Stimulated activated CD4-positive, alpha-beta T cell treated with anti-CD3 and anti-CD28 coated beads, Interleukin-1b, Interleukin-23, amount 100 ng/mL, for 24 hours (primary cell): ENCODE measurements around the gene NRXN2.
"Not testable (repeated sequence)": the region's sequence is repeated elsewhere in the genome, so short reads cannot be mapped to it uniquely, and the experiment has no call there.

Experiments
- DNase-seq, 4 experiments: peaks; one replicate each; pipeline ENCODE4 v3.0.0-alpha.2; 2020; ENCODE audit warnings: low read depth in 4 of 4, low spot score in 1 of 4

NRXN2 gene

DNA sequence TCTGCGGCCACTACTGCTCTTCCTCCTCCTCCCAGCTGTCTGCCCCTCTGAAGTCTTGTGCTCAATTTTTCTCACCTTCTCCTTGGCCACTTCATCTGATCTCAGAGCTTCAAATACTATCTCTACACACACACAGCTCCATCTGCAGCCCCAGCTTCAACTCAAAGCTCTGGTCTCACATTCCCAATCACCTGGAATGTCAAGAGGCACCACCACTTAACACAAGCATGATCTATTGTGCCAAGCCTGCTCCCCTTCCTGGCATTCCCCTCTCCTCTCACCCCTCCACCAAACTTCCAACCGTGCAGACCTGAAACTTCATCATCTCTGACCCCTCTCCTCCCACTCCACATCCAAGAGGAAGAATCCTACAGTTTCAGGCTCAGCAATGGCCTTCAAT, 17.5 kb downstream of the NRXN2 start:
- DNase-seq, result no peak

DNA sequence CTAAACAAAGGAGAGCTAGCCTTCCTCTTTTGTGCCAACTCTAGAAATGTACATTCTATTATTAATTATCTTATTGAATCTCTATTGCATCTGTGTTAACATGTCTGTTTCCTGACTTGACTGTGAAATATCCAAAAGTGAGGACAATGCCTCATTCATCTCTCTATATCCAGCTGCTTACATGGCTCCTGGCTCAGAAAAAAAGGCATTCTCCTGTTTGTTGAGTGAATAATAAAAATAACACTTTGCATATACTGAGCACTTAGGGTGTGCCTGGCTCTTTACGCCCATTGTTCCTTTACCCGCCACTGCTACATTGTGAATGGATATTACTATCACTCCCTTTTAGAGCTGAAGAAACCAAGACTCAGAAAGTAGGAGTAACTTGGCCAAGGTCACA, 19.9 kb downstream of the NRXN2 start:
- no peak for DNase-seq

DNA sequence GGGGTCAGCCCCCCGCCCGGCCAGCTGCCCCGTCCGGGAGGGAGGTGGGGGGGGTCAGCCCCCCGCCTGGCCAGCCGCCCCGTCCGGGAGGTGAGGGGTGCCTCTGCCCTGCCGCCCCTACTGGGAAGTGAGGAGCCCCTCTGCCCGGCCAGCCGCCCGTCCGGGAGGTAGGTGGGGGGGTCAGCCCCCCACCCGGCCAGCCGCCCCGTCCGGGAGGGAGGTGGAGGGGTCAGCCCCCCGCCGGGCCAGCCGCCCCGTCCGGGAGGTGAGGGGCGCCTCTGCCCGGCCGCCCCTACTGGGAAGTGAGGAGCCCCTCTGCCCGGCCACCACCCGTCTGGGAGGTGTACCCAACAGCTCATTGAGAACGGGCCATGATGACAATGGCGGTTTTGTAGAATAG, 21.0 kb downstream of the NRXN2 start:
- DNase-seq, result not testable (repeated sequence)

DNA sequence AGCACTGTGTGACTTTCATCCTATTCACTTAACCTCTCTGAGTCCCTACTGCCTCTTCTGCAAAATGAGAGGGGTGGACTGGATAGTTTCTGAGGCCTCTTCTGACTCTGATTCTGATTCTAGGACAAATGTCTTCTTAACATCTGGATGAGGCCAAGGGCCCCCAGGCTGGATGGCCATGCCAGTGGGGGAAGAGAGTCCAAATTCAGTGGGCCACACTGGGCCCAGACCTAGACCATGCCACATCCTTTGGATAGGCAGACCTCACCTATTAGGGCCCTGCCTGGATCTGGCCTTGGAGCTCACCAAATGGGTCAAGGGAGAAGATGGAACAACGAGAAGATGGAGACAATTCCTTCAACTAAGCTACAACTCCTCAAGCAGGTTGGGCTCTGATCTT, 24.6 kb downstream of the NRXN2 start:
- no peak for DNase-seq

DNA sequence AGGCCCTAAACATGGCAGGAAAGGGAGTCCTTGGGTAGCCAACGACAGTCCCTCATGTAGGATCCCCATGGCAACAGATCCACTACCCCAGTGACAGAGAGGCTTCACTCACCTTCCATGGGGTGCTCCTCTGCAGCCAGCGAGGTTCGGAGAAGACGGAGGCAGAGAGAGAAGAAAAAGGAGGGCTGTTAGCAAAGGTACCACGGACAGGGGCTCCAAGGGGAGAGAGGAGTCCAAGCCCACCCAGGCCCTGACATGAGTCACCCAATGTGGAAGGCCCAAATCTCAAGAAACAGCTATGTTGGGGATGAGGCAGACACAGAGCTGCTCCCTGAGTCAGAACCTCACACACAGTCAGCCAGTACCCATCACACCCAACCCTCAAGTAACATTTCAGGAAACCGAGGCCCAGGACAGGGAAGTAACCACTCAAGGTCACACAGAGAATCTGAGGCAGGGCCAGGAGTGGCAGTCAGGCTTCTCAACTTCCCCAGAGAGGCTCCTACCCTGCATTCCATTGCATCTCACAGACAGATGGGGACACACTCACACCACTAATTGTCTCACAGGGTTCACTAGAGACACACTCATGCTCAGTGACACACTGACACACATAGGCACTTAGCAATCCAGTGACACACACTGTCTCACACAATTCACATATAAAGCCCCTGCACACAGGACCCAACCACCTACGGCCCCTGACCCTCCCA, 25.2 kb downstream of the NRXN2 start:
- no peak for DNase-seq

DNA sequence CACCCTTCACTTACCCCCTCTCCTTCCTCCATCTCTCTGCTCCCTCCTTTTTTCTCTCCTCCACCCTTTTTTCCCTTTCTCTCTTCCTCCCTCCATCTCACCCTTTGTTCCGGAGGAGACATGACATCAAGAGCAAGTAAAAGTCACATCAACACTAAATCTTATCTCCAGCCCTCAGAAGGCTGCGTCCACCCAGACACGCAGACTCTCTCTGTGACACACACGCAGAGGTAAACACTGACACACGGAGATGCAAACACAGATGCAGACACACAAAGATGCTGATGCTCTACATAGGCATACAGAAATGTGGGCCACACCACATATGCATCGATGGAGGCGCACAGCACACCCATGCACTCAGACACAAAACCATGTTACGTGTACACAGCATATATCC, 27.0 kb downstream of the NRXN2 start:
- no peak for DNase-seq

DNA sequence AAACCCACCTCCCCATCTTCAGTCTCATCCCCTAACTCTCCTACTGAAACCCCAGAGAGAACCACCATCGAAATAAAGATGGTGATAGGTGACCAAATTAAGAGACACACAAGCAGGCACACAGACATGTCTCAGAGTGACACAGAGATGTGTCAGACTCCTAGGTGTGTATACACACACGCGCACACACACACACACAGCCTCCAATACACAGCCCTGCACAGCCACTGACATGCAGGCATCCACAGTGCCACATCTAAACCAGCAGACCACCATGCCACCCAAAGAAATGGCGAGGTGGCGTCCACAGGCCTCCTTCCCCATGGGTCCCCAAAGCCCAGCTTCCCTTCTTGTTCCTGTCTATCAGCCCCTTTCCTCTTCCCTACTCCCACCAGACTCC, 27.4 kb downstream of the NRXN2 start:
- DNase-seq, result no peak

DNA sequence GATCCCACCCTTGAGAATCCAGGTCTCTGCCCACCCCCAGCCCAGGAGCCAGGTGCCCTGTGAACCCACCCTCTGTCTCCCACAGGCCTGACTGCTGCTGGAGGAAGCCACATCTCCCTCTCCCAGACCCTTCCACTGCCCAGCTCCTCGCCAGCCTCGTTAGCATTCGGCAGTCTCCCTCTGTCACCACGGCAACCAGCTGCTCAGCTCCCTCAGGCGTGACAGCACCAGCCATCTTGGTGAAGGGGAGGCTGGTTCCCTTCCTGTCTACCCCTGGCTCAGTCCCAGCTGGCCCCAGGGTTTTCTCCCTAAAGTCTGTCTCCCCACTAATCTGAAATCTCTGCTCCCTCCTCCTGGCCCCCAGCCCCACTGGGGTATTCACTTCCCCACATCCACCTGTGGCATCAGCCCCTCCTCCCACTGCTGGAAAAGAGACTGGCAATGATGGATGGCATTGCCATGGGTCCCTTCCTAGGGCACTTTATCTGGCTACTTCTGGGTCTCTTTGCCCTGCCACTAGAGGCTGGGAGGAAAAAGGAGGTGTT, 28.1 kb downstream of the NRXN2 start:
- DNase-seq, result no peak

DNA sequence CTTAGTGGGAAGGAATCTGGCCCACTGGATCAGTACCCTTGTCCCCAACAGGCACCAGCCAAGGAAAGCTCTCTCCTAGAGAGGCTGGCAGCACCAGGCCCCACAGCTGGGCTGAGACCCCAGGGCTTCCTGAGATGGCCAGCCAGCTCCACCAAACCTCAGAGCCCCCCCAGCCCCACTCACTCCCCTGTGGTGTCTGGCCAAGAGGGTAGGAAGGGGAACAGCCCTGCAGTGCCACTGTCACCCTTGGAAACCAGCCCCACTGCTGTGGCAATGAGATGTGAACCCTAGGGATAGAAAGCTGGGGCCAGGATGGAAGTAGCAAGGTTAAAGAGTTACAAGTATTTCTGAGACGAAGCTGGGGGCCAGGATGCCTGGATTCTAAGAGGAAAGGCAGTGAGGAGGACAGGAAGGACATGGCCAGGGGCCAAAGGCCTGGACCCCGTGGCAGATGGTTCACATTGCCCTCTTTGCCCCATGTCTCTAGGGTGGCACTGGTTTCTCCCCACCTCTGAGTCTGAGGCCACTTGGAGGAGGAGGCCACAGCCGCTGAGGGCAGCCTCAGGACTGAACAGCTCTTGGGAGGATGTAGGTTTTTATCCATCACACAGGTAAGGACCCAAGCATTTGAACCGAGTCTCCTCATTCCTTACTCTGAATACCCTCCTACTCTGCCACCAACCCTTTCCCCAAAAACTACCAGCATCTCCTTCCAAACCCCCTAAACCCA, 28.8 kb downstream of the NRXN2 start:
- DNase-seq, result no peak

DNA sequence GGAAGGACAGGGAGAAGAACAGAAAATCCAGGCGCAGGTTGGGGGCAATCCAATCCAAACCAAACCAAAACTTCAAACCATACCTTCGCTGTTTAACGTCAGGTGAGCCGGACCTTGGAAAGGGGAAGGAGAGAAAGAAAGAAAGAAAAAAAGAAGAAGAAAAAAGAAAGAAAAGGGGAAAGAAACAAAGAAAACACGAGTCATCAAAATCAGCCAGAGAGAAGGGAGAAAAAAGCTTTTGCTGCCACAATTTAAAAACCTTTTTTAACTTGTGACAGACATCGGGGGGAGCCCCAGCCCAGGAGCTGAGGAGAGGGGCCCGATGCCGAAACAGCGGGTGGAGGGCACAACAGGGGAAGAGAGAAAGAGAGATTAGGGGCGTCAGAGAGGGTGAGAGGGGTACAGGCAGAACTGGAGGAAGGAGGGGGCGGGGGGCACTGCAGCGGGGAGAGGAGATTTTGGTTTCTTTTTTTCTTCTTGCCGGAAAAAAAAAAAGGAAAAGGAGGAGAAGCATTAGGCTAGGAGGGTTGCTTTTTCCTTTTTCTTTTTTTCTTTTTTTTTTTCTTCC, 30.1 kb downstream of the NRXN2 start:
- no peak for DNase-seq

DNA sequence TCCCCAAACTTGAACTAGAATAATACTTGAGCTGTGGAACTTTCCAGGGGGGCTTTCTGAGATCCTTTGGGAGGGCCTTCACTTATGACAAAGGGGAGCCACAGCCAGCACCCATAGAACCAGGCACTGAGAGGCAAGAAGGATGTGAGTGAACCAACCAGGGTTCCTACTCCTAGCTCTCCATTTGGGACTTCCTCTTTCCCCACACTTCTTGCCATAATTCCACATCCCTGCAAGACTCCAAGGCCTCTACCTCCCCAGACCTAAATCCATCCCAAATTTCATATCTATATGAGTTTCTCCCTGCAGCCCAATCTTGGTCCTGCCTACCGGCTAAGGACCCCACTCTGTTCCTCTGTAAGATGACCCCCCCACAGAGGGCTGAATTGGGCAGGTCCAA, 31.5 kb downstream of the NRXN2 start:
- DNase-seq, result no peak

DNA sequence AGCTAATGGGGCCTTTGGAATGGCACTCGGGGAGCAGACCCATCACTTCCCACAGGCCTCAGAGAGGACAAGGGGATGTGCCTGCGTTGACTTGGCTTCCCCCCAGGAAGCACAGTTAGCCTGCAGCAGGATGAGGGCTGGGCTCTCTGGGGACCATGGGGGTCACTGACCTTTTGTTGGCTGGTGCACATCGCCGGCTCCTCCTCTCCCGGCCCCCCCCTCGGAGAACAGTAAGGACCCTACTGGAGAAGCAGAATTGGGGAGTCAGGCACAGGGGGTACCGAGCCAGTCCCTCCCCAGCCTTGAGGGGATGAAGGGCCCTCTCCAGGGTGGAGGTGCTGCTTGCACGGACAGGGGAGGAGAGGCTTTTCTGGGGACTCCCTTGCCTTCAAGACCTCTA, 32.8 kb downstream of the NRXN2 start:
- DNase-seq, result no peak

DNA sequence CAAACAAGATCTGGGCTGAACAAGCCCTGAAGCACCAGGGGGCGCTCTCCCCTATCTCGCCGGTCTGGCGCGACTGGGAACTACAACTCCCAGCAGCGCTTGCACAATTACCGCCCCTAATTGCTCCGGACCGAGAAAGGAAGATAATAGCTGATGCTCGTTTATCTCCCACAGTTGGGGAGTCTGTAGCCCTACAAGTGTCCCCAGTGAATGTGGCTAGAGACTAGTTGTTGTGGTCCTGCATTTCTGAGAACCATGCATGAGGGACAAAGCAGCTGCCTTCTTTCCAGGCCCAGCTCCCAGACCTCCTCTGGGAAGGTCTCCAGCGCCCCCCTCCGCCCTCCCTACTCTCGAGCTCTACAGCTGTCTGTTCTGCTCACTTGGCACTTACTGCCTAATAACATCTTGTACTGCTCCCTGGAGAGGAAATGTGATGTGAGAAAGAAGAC, 34.4 kb downstream of the NRXN2 start:
- peak; percentile 82 to 94 (median 89) for DNase-seq

DNA sequence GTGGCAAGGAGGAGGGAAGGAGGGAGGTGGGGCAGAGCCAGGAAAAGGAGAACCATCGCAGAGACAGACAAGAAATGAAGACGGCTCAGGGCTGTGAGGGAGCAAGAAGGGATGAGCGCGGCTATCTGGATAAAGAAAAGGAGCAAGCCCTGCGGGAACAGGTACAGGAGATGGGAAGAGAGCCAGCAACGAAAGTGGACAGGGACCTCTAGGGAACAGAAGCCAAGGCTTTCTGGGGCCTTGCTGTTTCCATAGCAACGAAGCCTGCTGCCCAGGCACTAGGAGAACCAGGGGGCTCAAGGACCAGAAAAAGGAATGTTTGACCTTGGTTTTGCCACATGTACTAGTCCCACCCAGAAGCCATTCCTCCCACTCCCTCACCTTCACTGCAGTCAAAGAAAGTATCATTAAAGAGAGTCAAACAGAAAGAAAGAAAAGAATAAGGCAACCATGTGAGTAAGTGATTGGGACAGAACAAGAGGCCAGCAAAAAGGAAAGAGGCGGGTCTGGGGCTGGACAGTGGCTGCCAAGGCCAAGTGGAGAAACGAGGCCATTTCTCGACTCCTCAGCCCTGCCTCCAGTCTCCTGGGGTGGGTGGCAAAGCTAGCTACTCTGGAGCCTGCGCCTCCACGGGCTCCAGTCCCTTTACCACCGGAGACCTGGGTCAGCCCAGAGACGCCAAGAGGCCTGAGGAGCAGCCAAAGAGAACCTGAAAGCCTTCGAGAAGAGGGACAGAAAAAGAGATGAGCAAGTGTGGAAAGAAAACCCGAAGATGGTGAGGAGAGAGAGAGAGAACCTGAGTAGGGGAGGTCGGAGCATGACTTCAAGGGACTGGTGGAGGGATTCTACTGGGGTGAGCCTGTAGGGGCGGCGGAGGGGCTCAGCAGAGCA, 35.1 kb downstream of the NRXN2 start:
- DNase-seq, result no peak

DNA sequence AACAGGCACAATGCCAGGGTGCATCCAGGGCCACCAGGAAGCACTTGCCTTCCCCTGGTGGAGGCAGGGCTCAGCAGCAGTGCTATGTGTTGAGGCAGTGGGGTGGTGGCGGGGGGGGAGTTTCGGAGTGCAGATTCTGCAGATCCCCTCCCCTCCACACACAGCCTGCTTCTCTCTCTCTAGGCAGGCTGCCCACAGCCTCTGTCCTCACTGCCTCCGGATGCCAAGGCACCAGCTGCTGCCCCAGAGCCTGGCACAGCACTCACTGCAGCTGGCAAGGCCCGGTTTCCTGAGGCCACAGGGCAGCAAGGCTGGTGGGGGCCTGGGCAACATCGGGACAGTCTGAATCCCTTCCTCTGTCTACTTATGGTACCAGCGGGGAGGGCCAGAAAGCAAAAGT, 35.8 kb downstream of the NRXN2 start:
- DNase-seq, result no peak

DNA sequence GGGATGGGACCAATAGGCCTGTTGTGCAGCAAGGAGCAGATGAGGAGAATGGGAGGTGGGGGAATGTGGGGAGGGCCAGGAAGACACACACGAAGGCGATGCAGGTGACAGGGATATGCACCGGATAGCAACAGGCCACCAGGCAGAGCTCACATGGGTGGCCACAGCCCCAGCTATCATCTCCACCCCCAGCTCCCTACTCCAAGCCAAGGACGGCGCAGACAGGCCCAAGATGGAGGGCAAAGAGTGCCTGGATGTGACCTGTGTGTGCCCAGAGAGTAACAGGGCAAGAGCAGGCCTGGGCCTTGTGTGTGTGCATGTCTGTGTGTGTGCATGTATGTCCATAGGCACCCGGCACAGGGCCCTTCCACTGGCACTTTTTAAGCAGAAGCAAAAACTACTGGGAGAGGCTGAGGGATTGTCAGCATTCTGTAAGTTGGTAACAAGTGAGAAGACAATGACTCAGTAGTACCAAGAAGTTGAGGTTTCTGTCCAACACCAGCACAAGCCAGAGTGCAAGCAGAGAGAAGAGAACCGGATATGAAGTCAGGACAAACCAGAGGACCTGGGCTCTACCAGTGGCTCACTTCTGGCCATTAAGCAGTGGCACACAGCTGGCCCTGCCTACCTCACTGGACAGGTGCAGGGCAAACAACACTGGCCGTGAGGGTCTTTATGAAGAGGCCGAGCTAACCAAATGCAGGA, 36.4 kb downstream of the NRXN2 start:
- DNase-seq, result no peak

DNA sequence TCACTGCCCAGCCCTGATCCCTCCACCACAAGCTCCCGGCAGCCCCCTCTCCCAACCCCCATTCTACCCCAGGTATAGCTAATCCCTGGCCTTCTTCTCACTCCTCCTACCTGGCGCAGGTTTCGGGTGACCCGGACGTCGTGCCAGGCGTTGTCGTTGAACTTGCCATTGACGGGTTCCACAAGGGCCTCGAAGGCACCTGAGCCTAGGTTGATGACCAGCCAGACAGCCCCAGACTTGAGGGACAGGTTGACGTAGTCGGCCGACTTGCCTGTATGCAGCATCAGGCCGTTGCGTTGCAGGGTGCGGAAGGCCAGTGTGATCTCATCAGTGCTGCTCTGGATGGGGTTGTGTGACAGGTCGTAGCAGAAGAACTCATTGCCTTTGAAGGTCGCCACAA, 37.5 kb downstream of the NRXN2 start:
- no peak for DNase-seq

DNA sequence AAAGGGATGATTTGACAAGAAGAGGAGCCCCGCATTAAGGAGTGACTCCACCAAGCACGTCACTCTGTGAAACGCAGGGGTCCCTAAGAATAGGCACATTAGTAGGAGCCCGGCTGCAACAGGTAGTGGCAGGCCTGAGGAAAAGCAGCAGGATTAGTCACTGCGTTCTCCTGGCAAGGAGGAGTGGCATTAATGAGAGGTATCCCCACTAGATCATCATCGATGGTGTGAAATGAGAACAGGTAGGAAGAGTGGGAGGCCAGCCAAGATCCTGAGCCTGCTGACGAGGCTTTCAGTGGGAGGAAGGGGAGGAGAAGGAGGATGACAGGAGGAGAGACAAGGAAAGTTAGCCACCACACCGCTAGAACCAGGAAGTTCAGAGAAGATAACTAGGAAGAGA, 38.6 kb downstream of the NRXN2 start:
- DNase-seq, result no peak

DNA sequence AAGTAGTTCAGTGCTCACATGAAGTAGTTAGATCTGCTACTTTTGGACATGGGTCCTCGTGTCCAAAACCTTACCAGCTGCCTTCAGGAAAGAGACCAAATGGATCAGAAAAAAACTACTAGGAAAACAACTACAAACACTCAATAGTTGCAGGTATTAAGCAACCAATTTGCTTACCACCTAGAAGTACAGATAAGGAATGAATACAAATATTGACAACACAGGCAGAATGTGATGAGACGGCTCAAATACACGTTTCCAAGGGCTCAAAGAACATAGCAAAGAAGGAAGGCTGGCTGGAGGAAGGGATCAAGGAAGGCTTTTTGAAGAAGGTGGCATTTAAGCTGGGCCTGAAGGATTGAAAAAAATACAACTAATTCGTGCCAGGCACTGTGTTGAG, 41.8 kb downstream of the NRXN2 start:
- DNase-seq, result no peak

DNA sequence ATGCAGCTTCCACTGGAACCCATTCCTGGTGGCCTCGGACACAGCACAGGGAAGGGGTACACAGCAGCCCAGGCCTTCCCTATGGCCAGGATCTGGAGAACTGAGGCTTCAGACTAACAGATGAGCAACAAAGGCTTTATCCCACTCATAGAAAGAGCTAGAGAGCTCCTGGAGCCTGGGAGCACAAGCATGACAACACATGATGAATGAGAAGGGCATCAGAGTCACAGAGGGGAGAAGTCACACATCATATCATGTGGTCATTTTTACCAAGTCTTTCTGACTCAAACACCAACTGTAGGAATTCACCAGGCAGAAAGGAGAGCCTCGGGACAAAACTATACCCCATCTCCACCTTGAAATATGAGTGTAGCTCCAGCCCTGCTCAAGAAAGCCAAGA, 43.2 kb downstream of the NRXN2 start:
- DNase-seq, result no peak
